ENCODE data around the gene MKLN1.

Gene MKLN1

DNA sequence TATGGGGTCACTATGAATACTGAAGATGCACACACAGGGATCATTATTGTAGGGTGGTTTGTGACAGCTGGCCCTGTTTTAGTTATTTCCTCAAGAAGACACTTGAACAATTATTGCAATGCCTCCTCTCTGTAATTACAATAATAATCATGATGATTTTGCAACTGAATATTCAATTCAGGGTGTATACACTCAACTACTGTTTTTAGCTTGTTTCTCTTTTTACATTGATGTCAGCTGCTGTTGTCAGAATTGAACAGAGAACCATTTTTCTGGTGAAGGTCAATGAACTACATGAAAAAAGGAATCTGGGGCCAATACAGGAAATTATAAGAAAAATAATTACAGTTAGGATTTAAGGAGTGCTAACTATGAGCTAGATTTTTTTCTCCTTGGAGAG, 28.6 kb upstream of the MKLN1 start:
- Histone ChIP-seq H4K5ac (ENCODE audit: low read length) (no peak overlapping the region), H3K79me1 (ENCODE audit: low read length) (no peaks in the 10 kb centered on the region), H2AK5ac (ENCODE audit: low read length) (no peak overlapping the region), H3K27ac (ENCODE audit: low read depth, low read length) (no peak overlapping the region), H3K56ac (ENCODE audit: low read length) (no peak overlapping the region), H3K4me3 (ENCODE audit: low read length) (no peak overlapping the region), H3K9ac (ENCODE audit: low read length) (no peak overlapping the region), H3K23ac (ENCODE audit: low read length) (no peak overlapping the region), H4K8ac (ENCODE audit: low read depth, low read length) (no peak overlapping the region), H3K4me1 (ENCODE audit: control insufficient read depth, low read depth, low read length) (no peaks in the 10 kb centered on the region), H3K79me2 (ENCODE audit: control insufficient read depth, insufficient read depth, low read length) (no peaks in the 10 kb centered on the region), H3K4me2 (ENCODE audit: low read length) (no peak overlapping the region), H3K4ac (ENCODE audit: low read depth, low read length) (no peak overlapping the region), H3K27me3 (ENCODE audit: insufficient read depth, low read length, poor library complexity) (no peaks in the 10 kb centered on the region), H2BK15ac (replicated peaks; ENCODE audit: low read depth) (no peak overlapping the region), H3K18ac (ENCODE audit: low read length) (no peak overlapping the region), H2BK120ac (ENCODE audit: low read depth, low read length) (no peak overlapping the region), H2BK5ac (ENCODE audit: low read length) (no peak overlapping the region), H3K36me3 (ENCODE audit: control insufficient read depth, insufficient read depth, low read length) (no peaks in the 10 kb centered on the region)
- DNase-seq: no peak

- no peaks in the 10 kb centered on the region for H3K27me3 ChIP-seq (ENCODE audit: insufficient read depth, low read length, poor library complexity)
- no peak overlapping the region for H3K18ac ChIP-seq (ENCODE audit: low read length)
- no peak overlapping the region for H3K56ac ChIP-seq (ENCODE audit: low read length)
- no peak overlapping the region for H3K4me2 ChIP-seq (ENCODE audit: low read length)
- DNase-seq: no peak
- H3K9ac ChIP-seq (ENCODE audit: low read length): no peak overlapping the region
- H3K4ac ChIP-seq (ENCODE audit: low read depth, low read length): no peak overlapping the region
- no peak overlapping the region for H3K27ac ChIP-seq (ENCODE audit: low read depth, low read length)
- no peaks in the 10 kb centered on the region for H3K79me2 ChIP-seq (ENCODE audit: control insufficient read depth, insufficient read depth, low read length)
- no peak overlapping the region for H3K4me3 ChIP-seq (ENCODE audit: low read length)
- H4K5ac ChIP-seq (ENCODE audit: low read length): no peak overlapping the region
- H2BK5ac ChIP-seq (ENCODE audit: low read length): no peak overlapping the region
- no peaks in the 10 kb centered on the region for H3K36me3 ChIP-seq (ENCODE audit: control insufficient read depth, insufficient read depth, low read length)
- no peak overlapping the region for H2BK120ac ChIP-seq (ENCODE audit: low read depth, low read length)
- no peak overlapping the region for H2AK5ac ChIP-seq (ENCODE audit: low read length)
- no peaks in the 10 kb centered on the region for H3K79me1 ChIP-seq (ENCODE audit: low read length)
- H3K4me1 ChIP-seq (ENCODE audit: control insufficient read depth, low read depth, low read length): no peaks in the 10 kb centered on the region
- no peak overlapping the region for H4K8ac ChIP-seq (ENCODE audit: low read depth, low read length)
- H3K23ac ChIP-seq (ENCODE audit: low read length): no peak overlapping the region
- WGBS (ENCODE audit: extremely low coverage, insufficient coverage, low lambda C conversion rate): no CpG with 5 or more reads among the region's 2 CpGs
- no peak overlapping the region for H2BK15ac ChIP-seq (replicated peaks; ENCODE audit: low read depth)
These were observed 27.6 kb upstream of the MKLN1 start for GRCh38 chr7:131300078-131300477.

DNA sequence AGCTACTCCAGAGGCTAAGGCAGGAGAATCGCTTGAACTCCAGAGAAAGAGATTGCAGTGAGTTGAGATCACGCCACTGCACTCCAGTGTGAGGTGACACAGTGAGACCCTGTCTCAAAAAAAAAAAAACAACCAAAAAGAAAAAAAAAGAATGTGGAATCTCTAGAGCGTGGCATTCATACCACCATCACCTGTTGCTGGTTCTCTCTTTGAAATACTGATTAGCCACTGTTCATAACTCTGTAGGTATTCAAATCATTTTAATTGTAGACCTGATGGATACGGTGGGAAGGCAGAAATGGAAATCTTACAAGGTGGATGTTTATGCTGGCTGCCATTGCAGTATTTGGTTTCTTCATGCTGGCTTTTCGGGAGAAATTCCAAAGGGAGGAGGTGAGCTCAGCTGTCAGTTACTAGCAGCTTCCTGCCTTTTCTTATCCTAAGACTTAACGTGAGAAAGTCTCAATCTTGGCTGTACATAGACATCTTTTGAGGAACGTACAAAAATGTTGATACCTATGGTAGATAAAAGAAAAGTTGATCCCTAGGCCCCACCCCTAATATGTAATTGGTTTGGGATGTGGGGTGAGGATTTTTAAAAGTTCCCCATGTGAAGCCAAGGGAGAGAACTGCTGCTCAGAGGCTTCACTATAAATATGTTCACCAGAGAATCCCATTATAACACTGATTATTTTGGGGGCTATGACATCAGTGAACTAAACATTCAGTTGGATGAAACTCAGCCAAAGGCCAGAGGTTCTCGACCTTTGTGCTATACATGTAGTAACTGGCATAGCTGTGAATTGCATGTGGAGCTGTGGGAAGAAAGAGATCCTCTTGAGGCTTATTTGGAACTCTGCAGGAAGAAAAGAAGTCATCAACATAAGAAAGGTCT, 26.9 kb upstream of the MKLN1 start:
- H2BK15ac ChIP-seq (replicated peaks; ENCODE audit: low read depth): no peak overlapping the region
- H2BK5ac ChIP-seq (ENCODE audit: low read length): no peak overlapping the region
- no peak overlapping the region for H2AK5ac ChIP-seq (ENCODE audit: low read length)
- H3K56ac ChIP-seq (ENCODE audit: low read length): no peak overlapping the region
- no peaks in the 10 kb centered on the region for H3K27me3 ChIP-seq (ENCODE audit: insufficient read depth, low read length, poor library complexity)
- DNase-seq: peak; percentile 48
- no peak overlapping the region for H4K8ac ChIP-seq (ENCODE audit: low read depth, low read length)
- H4K5ac ChIP-seq (ENCODE audit: low read length): no peak overlapping the region
- H3K18ac ChIP-seq (ENCODE audit: low read length): no peak overlapping the region
- H3K79me1 ChIP-seq (ENCODE audit: low read length): no peaks in the 10 kb centered on the region
- H3K23ac ChIP-seq (ENCODE audit: low read length): no peak overlapping the region
- no peak overlapping the region for H3K4ac ChIP-seq (ENCODE audit: low read depth, low read length)
- no peak overlapping the region for H3K4me2 ChIP-seq (ENCODE audit: low read length)
- no peaks in the 10 kb centered on the region for H3K4me1 ChIP-seq (ENCODE audit: control insufficient read depth, low read depth, low read length)
- no peak overlapping the region for H2BK120ac ChIP-seq (ENCODE audit: low read depth, low read length)
- no peaks in the 10 kb centered on the region for H3K79me2 ChIP-seq (ENCODE audit: control insufficient read depth, insufficient read depth, low read length)
- H3K27ac ChIP-seq (ENCODE audit: low read depth, low read length): no peak overlapping the region
- no peak overlapping the region for H3K9ac ChIP-seq (ENCODE audit: low read length)
- no peaks in the 10 kb centered on the region for H3K36me3 ChIP-seq (ENCODE audit: control insufficient read depth, insufficient read depth, low read length)
- no CpG with 5 or more reads among the region's 8 CpGs for WGBS (ENCODE audit: extremely low coverage, insufficient coverage, low lambda C conversion rate)
- no peak overlapping the region for H3K4me3 ChIP-seq (ENCODE audit: low read length)

GRCh38 chr7:131302446-131302845, 25.2 kb upstream of the MKLN1 start:
- no peak for DNase-seq
- no peak overlapping the region for H2BK120ac ChIP-seq (ENCODE audit: low read depth, low read length)
- H2BK15ac ChIP-seq (replicated peaks; ENCODE audit: low read depth): no peak overlapping the region
- H3K79me2 ChIP-seq (ENCODE audit: control insufficient read depth, insufficient read depth, low read length): no peaks in the 10 kb centered on the region
- H2AK5ac ChIP-seq (ENCODE audit: low read length): no peak overlapping the region
- H3K4ac ChIP-seq (ENCODE audit: low read depth, low read length): no peak overlapping the region
- WGBS (ENCODE audit: extremely low coverage, insufficient coverage, low lambda C conversion rate): no CpG with 5 or more reads among the region's 4 CpGs
- H3K27ac ChIP-seq (ENCODE audit: low read depth, low read length): no peak overlapping the region
- no peak overlapping the region for H2BK5ac ChIP-seq (ENCODE audit: low read length)
- no peak overlapping the region for H3K18ac ChIP-seq (ENCODE audit: low read length)
- H3K4me3 ChIP-seq (ENCODE audit: low read length): no peak overlapping the region
- H3K9ac ChIP-seq (ENCODE audit: low read length): no peak overlapping the region
- no peaks in the 10 kb centered on the region for H3K79me1 ChIP-seq (ENCODE audit: low read length)
- no peaks in the 10 kb centered on the region for H3K27me3 ChIP-seq (ENCODE audit: insufficient read depth, low read length, poor library complexity)
- H3K56ac ChIP-seq (ENCODE audit: low read length): no peak overlapping the region
- no peaks in the 10 kb centered on the region for H3K36me3 ChIP-seq (ENCODE audit: control insufficient read depth, insufficient read depth, low read length)
- H3K4me1 ChIP-seq (ENCODE audit: control insufficient read depth, low read depth, low read length): no peaks in the 10 kb centered on the region
- H3K23ac ChIP-seq (ENCODE audit: low read length): no peak overlapping the region
- no peak overlapping the region for H4K8ac ChIP-seq (ENCODE audit: low read depth, low read length)
- no peak overlapping the region for H3K4me2 ChIP-seq (ENCODE audit: low read length)
- H4K5ac ChIP-seq (ENCODE audit: low read length): no peak overlapping the region

- no peak overlapping the region for H2BK15ac ChIP-seq (replicated peaks; ENCODE audit: low read depth)
- no peaks in the 10 kb centered on the region for H3K79me2 ChIP-seq (ENCODE audit: control insufficient read depth, insufficient read depth, low read length)
- H3K27me3 ChIP-seq (ENCODE audit: insufficient read depth, low read length, poor library complexity): no peaks in the 10 kb centered on the region
- no peak overlapping the region for H2AK5ac ChIP-seq (ENCODE audit: low read length)
- no peak overlapping the region for H3K56ac ChIP-seq (ENCODE audit: low read length)
- H3K4me2 ChIP-seq (ENCODE audit: low read length): no peak overlapping the region
- DNase-seq: peak; percentile 64
- H3K23ac ChIP-seq (ENCODE audit: low read length): no peak overlapping the region
- no peak overlapping the region for H2BK120ac ChIP-seq (ENCODE audit: low read depth, low read length)
- no peaks in the 10 kb centered on the region for H3K79me1 ChIP-seq (ENCODE audit: low read length)
- H3K18ac ChIP-seq (ENCODE audit: low read length): no peak overlapping the region
- H3K9ac ChIP-seq (ENCODE audit: low read length): no peak overlapping the region
- H3K4ac ChIP-seq (ENCODE audit: low read depth, low read length): no peak overlapping the region
- H3K36me3 ChIP-seq (ENCODE audit: control insufficient read depth, insufficient read depth, low read length): no peaks in the 10 kb centered on the region
- H4K8ac ChIP-seq (ENCODE audit: low read depth, low read length): no peak overlapping the region
- WGBS (ENCODE audit: extremely low coverage, insufficient coverage, low lambda C conversion rate): no CpG with 5 or more reads among the region's 8 CpGs
- no peak overlapping the region for H2BK5ac ChIP-seq (ENCODE audit: low read length)
- no peak overlapping the region for H4K5ac ChIP-seq (ENCODE audit: low read length)
- H3K4me3 ChIP-seq (ENCODE audit: low read length): no peak overlapping the region
- H3K4me1 ChIP-seq (ENCODE audit: control insufficient read depth, low read depth, low read length): no peaks in the 10 kb centered on the region
- H3K27ac ChIP-seq (ENCODE audit: low read depth, low read length): no peak overlapping the region
These were observed 24.6 kb upstream of the MKLN1 start for GRCh38 chr7:131302876-131303707.
